ENCODE measurements around the gene PNRC2.

DNA sequence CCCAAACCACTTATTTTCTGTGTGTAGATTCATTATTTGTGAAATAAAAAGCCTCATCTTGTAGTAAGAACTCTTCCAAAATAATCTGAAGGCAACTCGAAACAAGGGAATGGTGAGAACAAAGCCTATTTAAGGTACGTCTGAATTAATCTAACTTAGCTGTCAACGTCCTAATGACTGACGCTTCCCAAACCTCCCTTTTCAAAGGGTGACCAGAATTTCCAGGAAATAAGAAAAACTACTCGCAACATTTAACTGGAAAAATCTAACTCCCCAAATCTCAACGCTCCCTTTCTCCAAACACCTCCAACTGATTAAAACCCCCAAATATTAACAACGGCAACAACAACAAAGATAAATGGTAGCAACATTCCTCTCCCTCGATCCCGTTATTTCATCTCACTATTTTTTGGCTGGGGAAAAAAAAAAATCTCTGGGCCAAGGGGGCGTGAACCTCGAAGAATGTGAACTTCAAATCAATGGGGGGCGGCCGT lies 19.8 kb downstream of the PNRC2 start:
- no peak for TF ChIP-seq POLR2A (IDR thresholded peaks at IDR 0.05; ENCODE audit: low read length)
- TF ChIP-seq GATA1 (IDR thresholded peaks at IDR 0.05; ENCODE audit: low read depth, low read length), result no peak

Data from erythroblast (primary cell).